Stomach (tissue), 9 donors: ENCODE results near the gene ALG8. TPM values are rescaled to one million over a fixed set of nuclear protein-coding genes. Genes with fewer than 3 reads are reported as not detected.

Experiments used
- DNase-seq, 2 donors: peaks; one replicate each; pipeline versions ENCODE4 v3.0.0 to v3.0.0-alpha.2; 2013 to 2019
- H3K27ac ChIP-seq, 5 donors: fragments of 200-600 bp in 4 of 5; sonication (generic) in 4 of 5; one replicate each; pipeline ENCODE4 v1.5.1; 2013 to 2019; ENCODE audit warnings: mild to moderate bottlenecking in 1 of 5, moderate library complexity in 1 of 5
- H3K27me3 ChIP-seq, 3 donors: fragments of 200-600 bp; sonication (generic); one replicate each; pipeline ENCODE4 v1.5.1; 2017 to 2019; ENCODE audit warnings: mixed run types in 1 of 3
- H3K36me3 ChIP-seq, 4 donors: fragments of 200-600 bp; sonication (generic); 1 replicate in 3 of 4; 2 replicates in 1 of 4; pipeline ENCODE4 v1.5.1; 2016 to 2019
- H3K4me1 ChIP-seq, 4 donors: fragments of 200-600 bp; sonication (generic); one replicate each; pipeline ENCODE4 v1.5.1; 2016 to 2019
- H3K4me3 ChIP-seq, 4 donors: fragments of 200-600 bp; sonication (generic) in 3 of 4; one replicate each; pipeline ENCODE4 v1.5.1; 2016 to 2019; ENCODE audit warnings: mild to moderate bottlenecking in 1 of 4
- H3K9me3 ChIP-seq, 4 donors: fragments of 200-600 bp; sonication (generic); one replicate each; pipeline ENCODE4 v1.5.1; 2016 to 2019
- EP300 ChIP-seq: sonication (generic); formaldehyde crosslinking; IDR thresholded peaks from one replicate; pipeline ENCODE4 v1.6.1; 2017; ENCODE audit warnings: antibody characterized with exemption
- POLR2A ChIP-seq, 4 donors: fragments of 450-650 bp; IDR thresholded peaks; one replicate each; pipeline ENCODE4 v1.6.1; 2016; ENCODE audit warnings: antibody characterized with exemption in 4 of 4, control low read depth in 2 of 4, mild to moderate bottlenecking in 1 of 4, moderate library complexity in 1 of 4
- POLR2AphosphoS5 ChIP-seq, 3 donors: sonication (generic); formaldehyde crosslinking; IDR thresholded peaks; one replicate each; pipeline ENCODE4 v1.6.1; 2016; ENCODE audit warnings: antibody characterized with exemption in 3 of 3
- WGBS, 5 donors: extraction: QIAGEN DNeasy Blood & Tissue Kit in 3 of 5; methylation state at CpG; one replicate each; pipeline versions ENCODE4 v1.1.5 to v1.1.7; 2013 to 2018; 5-methylcytosine and 5-hydroxymethylcytosine counted together
- intact Hi-C: fragments of 100-400 bp; cut with DNase I; formaldehyde crosslinking; loops from one replicate; pipeline ENCODE4 v1.15.1; 2023; ENCODE audit warnings: low total_unique reads
- polyA plus RNA-seq, 3 donors: library from polyadenylated mRNA; stranded (reverse); fragments of 200-250 nt; gene quantifications; one replicate each; pipeline ENCODE4 v1.2.3, GENCODE V29; 2013
- total RNA-seq, 5 donors: library from RNA; depleted of rRNA; stranded (reverse); fragments of >200 nt; gene quantifications; one replicate each; pipeline versions ENCODE4 v1.1.0 to v1.2.3, GENCODE V29; 2014 to 2016
- TF ChIP-seq, protein P1 (sequence below), 7 experiments: fragments of 450-650 bp in 4 of 7; fragments of 200-600 bp in 3 of 7; sonication (generic) in 3 of 7; IDR thresholded peaks; one replicate each; pipeline ENCODE4 v1.5.1; 2016 to 2019; ENCODE audit warnings: antibody characterized with exemption in 7 of 7, control low read depth in 2 of 7, mild to moderate bottlenecking in 1 of 7
- donor health status: healthy with polysubstance abuse.
- donor health status: Bipolar disorder and iron deficiency.
- donor health status: healthy.

ALG8 gene
- total and polyA plus RNA-seq, 8 donors: 3.8 to 58.2 (median 24.5) TPM

DNA sequence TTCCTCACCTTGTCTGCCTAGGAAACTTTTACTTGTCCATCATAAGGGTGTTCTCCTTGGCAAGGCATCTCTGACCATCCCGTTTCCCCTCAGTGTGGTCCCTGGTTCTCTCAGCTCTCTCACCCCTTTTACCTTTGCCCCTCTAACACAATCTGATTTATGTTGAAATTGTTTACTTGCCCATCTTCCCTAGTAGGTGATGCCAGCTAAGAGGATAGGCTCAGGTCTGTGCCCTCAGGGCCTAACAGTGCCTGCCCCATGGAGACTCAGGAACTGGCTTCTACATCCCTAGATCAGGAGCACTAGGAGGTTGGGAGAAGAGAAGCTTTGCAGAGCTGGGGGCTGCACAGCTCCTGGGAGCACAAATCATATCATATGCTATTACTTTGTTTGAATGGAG, 21.1 kb upstream of the ALG8 start:
- intact Hi-C loops: no loop called here
- no peaks in the 10 kb centered on the region for H3K36me3 ChIP-seq
- no peaks in the 10 kb centered on the region for H3K9me3 ChIP-seq
- no peak for DNase-seq
- peaks cover 0 to 43% (median 3%) of the 10 kb centered on the region in 4 donors for H3K4me1 ChIP-seq
- 85 to 100% (median 100%) methylated on average over 1 of the region's 1 CpG for WGBS, 5 donors
- no peak overlapping the region for H3K27ac ChIP-seq
- TF ChIP-seq, protein P1, sequence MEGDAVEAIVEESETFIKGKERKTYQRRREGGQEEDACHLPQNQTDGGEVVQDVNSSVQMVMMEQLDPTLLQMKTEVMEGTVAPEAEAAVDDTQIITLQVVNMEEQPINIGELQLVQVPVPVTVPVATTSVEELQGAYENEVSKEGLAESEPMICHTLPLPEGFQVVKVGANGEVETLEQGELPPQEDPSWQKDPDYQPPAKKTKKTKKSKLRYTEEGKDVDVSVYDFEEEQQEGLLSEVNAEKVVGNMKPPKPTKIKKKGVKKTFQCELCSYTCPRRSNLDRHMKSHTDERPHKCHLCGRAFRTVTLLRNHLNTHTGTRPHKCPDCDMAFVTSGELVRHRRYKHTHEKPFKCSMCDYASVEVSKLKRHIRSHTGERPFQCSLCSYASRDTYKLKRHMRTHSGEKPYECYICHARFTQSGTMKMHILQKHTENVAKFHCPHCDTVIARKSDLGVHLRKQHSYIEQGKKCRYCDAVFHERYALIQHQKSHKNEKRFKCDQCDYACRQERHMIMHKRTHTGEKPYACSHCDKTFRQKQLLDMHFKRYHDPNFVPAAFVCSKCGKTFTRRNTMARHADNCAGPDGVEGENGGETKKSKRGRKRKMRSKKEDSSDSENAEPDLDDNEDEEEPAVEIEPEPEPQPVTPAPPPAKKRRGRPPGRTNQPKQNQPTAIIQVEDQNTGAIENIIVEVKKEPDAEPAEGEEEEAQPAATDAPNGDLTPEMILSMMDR (IDR thresholded peaks at IDR 0.05): no peak
- TF ChIP-seq POLR2A (IDR thresholded peaks at IDR 0.05) (no peak), EP300 (no peak), POLR2AphosphoS5 (IDR thresholded peaks at IDR 0.05) (no peak)
- no peaks in the 10 kb centered on the region for H3K27me3 ChIP-seq
- H3K4me3 ChIP-seq: no peak overlapping the region

DNA sequence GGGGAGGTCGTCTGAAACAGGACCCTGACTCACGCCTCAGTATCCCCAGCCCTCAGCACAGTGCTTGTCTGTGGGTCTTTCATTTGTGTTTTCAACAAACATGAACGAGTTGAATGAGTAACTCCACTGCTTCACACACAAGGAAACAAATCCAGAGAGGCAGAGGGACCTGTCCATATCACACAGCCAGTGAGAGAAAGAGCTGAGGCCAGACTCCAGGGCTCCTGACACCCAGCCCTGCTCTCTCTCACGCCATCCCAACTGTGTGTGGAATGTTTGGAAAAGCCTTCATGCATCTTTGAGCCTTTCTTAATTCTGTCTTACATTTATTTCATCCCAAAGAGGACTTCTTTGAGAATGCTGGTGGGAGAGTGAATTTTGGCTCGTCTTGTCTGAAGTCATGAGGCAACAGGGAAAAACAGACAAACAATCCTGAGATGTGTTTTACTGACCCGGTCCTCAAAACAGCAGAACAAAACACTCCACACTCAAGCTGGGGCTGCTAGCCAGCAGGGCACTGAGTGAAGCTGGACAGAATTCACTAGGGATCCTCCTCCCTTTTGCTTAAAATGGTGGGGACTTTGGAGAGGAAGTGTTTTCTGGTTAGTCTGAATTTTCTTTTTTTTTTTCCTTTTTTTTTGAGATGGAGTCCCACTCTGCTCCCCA, 19.7 kb upstream of the ALG8 start:
- H3K4me3 ChIP-seq: no peak overlapping the region
- intact Hi-C loops: no loop called here
- DNase-seq: no peak
- H3K9me3 ChIP-seq: no peaks in the 10 kb centered on the region
- TF ChIP-seq POLR2A (IDR thresholded peaks at IDR 0.05) (no peak), EP300 (no peak), POLR2AphosphoS5 (IDR thresholded peaks at IDR 0.05) (no peak)
- TF ChIP-seq, protein P1 (IDR thresholded peaks at IDR 0.05): no peak
- H3K36me3 ChIP-seq: no peaks in the 10 kb centered on the region
- H3K4me1 ChIP-seq: peaks cover 0 to 41% (median 3%) of the 10 kb centered on the region in 4 donors
- H3K27me3 ChIP-seq: no peaks in the 10 kb centered on the region
- 47 to 65% (median 59%) methylated on average over 6 of the region's 6 CpGs for WGBS, 5 donors
- peak overlapping the region in 1 of 5 donors; percentile 48 for H3K27ac ChIP-seq

DNA sequence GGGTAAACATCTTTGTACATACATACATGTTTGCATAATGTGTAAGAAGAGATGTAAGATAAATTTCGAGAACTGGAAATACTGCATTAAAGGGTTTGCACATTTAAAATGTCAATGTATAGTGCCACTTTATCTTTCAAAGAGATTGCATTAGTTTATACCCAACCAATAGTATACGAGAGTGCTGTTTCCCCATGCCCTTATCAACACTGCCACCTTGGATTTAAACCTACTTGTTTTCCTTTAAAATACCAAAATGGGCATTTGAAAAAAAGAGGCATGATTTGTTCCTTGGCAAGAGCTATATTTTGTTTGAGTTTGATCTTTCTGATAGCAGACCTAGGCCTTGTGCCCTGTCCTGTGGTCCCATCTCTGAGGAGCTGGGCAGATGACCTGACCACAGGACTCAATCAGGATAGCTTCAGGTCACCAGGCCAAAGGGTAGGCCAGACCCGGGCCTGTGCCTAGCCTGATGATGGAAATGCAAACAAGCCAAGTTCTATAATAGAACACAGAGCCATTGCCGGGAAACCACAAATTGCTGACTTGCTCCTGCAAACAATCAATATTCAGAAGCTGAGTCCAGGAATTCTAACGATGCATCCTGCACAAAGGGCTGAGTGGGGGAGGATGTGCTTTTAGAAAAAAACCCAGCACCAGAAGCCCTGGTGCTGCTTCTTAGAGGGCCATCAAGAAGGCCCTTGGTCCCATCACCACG, 16.9 kb upstream of the ALG8 start:
- H3K36me3 ChIP-seq: no peaks in the 10 kb centered on the region
- intact Hi-C loops: no loop called here
- H3K27ac ChIP-seq: no peak overlapping the region
- no peak overlapping the region for H3K4me3 ChIP-seq
- peak in 1 of 2 donors; percentile 26 for DNase-seq
- H3K27me3 ChIP-seq: no peaks in the 10 kb centered on the region
- peaks cover 0 to 25% (median 3%) of the 10 kb centered on the region in 4 donors for H3K4me1 ChIP-seq
- H3K9me3 ChIP-seq: no peaks in the 10 kb centered on the region
- 35 to 53% (median 41%) methylated on average over 5 to 6 of the region's 6 CpGs for WGBS, 5 donors
- no peak for TF ChIP-seq POLR2AphosphoS5 (IDR thresholded peaks at IDR 0.05)
- TF ChIP-seq POLR2A (IDR thresholded peaks at IDR 0.05): no peak
- no peak for TF ChIP-seq EP300
- TF ChIP-seq, protein P1 (IDR thresholded peaks at IDR 0.05): no peak

DNA sequence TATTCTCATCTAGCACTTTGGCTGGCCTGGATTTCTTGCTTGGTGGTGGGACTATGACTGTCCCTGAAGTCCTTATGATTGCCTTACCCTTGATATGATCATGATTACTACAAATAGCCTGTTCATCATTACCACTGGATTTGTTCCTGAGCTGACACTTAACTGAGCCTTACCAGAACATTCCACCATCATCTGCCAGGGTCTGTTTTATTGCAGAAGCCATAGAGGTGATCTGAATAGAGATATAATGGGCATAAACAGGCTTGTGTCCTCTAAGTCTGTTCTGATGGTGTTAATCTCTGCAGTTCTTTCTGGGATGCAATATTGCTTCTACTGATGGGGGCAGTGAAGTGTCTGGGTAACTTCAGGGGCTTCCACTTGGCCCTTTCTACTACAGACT, 12.4 kb upstream of the ALG8 start:
- Histone ChIP-seq H3K36me3 (no peaks in the 10 kb centered on the region), H3K9me3 (no peaks in the 10 kb centered on the region), H3K4me1 (peaks cover 0 to 16% (median 0%) of the 10 kb centered on the region in 4 donors), H3K4me3 (no peak overlapping the region), H3K27me3 (no peaks in the 10 kb centered on the region), H3K27ac (no peak overlapping the region)
- TF ChIP-seq, protein P1 (IDR thresholded peaks at IDR 0.05): no peak
- TF ChIP-seq POLR2AphosphoS5 (IDR thresholded peaks at IDR 0.05) (no peak), POLR2A (IDR thresholded peaks at IDR 0.05) (no peak), EP300 (no peak)
- intact Hi-C loops: no loop called here
- no peak for DNase-seq
